Mesenchymal stem cell (in vitro differentiated cells and primary cell): Measurements from ENCODE around the gene PFDN1. TPM values are rescaled to one million over a fixed set of nuclear protein-coding genes. Genes with fewer than 3 reads are reported as not detected.

Source experiments
- DNase-seq: peaks from one replicate; pipeline ENCODE4 v3.0.0-alpha.2; 2013
- H2AFZ ChIP-seq: one replicate; pipeline ENCODE4 v1.6.1; 2013; ENCODE audit warnings: low read depth, mild to moderate bottlenecking, control low read depth, inconsistent platforms, low read length, moderate library complexity
- H2AK5ac ChIP-seq: 2 replicates; pipeline ENCODE4 v1.6.1; 2013; ENCODE audit warnings: low read length, moderate library complexity, mild to moderate bottlenecking, inconsistent platforms; ENCODE audit not compliant: severe bottlenecking
- H2BK120ac ChIP-seq: one replicate; pipeline ENCODE4 v1.6.1; 2013; ENCODE audit warnings: low read depth, mild to moderate bottlenecking, inconsistent platforms, low read length, moderate library complexity
- H2BK12ac ChIP-seq, 2 experiments: one replicate each; pipeline ENCODE4 v1.6.1; 2013; ENCODE audit warnings: inconsistent platforms in 2 of 2, low read length in 2 of 2, mild to moderate bottlenecking in 2 of 2, moderate library complexity in 2 of 2, control low read depth in 1 of 2
- H2BK15ac ChIP-seq: one replicate; pipeline ENCODE4 v1.6.1; 2013; ENCODE audit warnings: mild to moderate bottlenecking, low read depth, inconsistent platforms; ENCODE audit not compliant: poor library complexity, severe bottlenecking
- H2BK5ac ChIP-seq: 2 replicates; pipeline ENCODE4 v1.6.1; 2013; ENCODE audit warnings: low read depth, mild to moderate bottlenecking, low read length, control low read depth, inconsistent platforms; ENCODE audit not compliant: poor library complexity, severe bottlenecking
- H3K14ac ChIP-seq, 2 experiments: one replicate each; pipeline ENCODE4 v1.6.1; 2013; ENCODE audit warnings: inconsistent platforms in 2 of 2, low read length in 2 of 2, control low read depth in 1 of 2, mild to moderate bottlenecking in 1 of 2, moderate library complexity in 1 of 2
- H3K18ac ChIP-seq, 2 experiments: one replicate each; pipeline ENCODE4 v1.6.1; 2013; ENCODE audit warnings: inconsistent platforms in 2 of 2, low read length in 2 of 2, control low read depth in 1 of 2, low read depth in 1 of 2, mild to moderate bottlenecking in 1 of 2
- H3K23ac ChIP-seq, 2 experiments: one replicate each; pipeline ENCODE4 v1.6.1; 2013; ENCODE audit warnings: inconsistent platforms in 2 of 2, low read length in 2 of 2, mild to moderate bottlenecking in 2 of 2, moderate library complexity in 2 of 2, control low read depth in 1 of 2
- H3K27ac ChIP-seq: 2 replicates; pipeline ENCODE4 v1.5.1; 2013; ENCODE audit warnings: mild to moderate bottlenecking, moderate library complexity, low read length, control low read depth, inconsistent platforms; ENCODE audit not compliant: poor library complexity, severe bottlenecking
- H3K27me3 ChIP-seq, 2 experiments: 2 replicates each; pipeline versions ENCODE4 v1.6.1 to v1.7.0; 2013; ENCODE audit warnings: low read length in 2 of 2, mild to moderate bottlenecking in 2 of 2, moderate library complexity in 2 of 2, control low read depth in 1 of 2, inconsistent platforms in 1 of 2; ENCODE audit not compliant: control insufficient read depth in 1 of 2, insufficient read depth in 1 of 2
- H3K36me3 ChIP-seq, 2 experiments: 2 replicates each; pipeline versions ENCODE4 v1.6.1 to v1.7.0; 2013; ENCODE audit warnings: low read length in 2 of 2, control low read depth in 1 of 2, inconsistent platforms in 1 of 2, low read depth in 1 of 2, mild to moderate bottlenecking in 1 of 2; ENCODE audit not compliant: insufficient read depth in 2 of 2, control insufficient read depth in 1 of 2
- H3K4ac ChIP-seq, 2 experiments: one replicate each; pipeline ENCODE4 v1.6.1; 2013; ENCODE audit warnings: inconsistent platforms in 2 of 2, low read length in 2 of 2, mild to moderate bottlenecking in 2 of 2, moderate library complexity in 2 of 2, control low read depth in 1 of 2, low read depth in 1 of 2
- H3K4me1 ChIP-seq: 2 replicates; pipeline ENCODE4 v1.6.1; 2013; ENCODE audit warnings: low read depth, low read length, control low read depth; ENCODE audit not compliant: control insufficient read depth, insufficient read depth
- H3K4me2 ChIP-seq: 2 replicates; pipeline ENCODE4 v1.6.1; 2013; ENCODE audit warnings: low read length, mild to moderate bottlenecking, inconsistent platforms; ENCODE audit not compliant: poor library complexity, severe bottlenecking
- H3K4me3 ChIP-seq, 2 experiments: 2 replicates each; pipeline versions ENCODE4 v1.5.1 to v1.7.0; 2013; ENCODE audit warnings: low read length in 2 of 2, mild to moderate bottlenecking in 2 of 2, control low read depth in 1 of 2, low read depth in 1 of 2; ENCODE audit not compliant: insufficient read depth in 1 of 2
- H3K79me1 ChIP-seq: replicated peaks from 2 replicates; pipeline ENCODE4 v1.6.1; 2013; ENCODE audit warnings: mild to moderate bottlenecking, control low read depth, low read length, inconsistent platforms; ENCODE audit not compliant: poor library complexity, severe bottlenecking
- H3K9ac ChIP-seq: 2 replicates; pipeline ENCODE4 v1.7.0; 2013; ENCODE audit warnings: mild to moderate bottlenecking, low read length, moderate library complexity
- H3K9me3 ChIP-seq: 2 replicates; pipeline ENCODE4 v1.7.0; 2013; ENCODE audit warnings: mild to moderate bottlenecking, low read length; ENCODE audit not compliant: control insufficient read depth
- H4K8ac ChIP-seq: one replicate; pipeline ENCODE4 v1.6.1; 2013; ENCODE audit warnings: inconsistent platforms, mild to moderate bottlenecking, low read length, moderate library complexity
- H4K91ac ChIP-seq: one replicate; pipeline ENCODE4 v1.6.1; 2013; ENCODE audit warnings: mild to moderate bottlenecking, low read length, inconsistent platforms
- WGBS: methylation state at CpG from one replicate; pipeline ENCODE4 v1.1.7; 2013; ENCODE audit warnings: mixed read lengths; 5-methylcytosine and 5-hydroxymethylcytosine counted together
- polyA plus RNA-seq, 2 experiments: library from polyadenylated mRNA; stranded (reverse); fragments of 200-250 nt; gene quantifications; one replicate each; pipeline ENCODE4 v1.2.3, GENCODE V29; 2013

PFDN1 gene, protein sequence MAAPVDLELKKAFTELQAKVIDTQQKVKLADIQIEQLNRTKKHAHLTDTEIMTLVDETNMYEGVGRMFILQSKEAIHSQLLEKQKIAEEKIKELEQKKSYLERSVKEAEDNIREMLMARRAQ
- polyA plus RNA-seq (2013, experiment 1 of 2) = 289 TPM
- polyA plus RNA-seq (2013, experiment 2 of 2) = 256 TPM

DNA sequence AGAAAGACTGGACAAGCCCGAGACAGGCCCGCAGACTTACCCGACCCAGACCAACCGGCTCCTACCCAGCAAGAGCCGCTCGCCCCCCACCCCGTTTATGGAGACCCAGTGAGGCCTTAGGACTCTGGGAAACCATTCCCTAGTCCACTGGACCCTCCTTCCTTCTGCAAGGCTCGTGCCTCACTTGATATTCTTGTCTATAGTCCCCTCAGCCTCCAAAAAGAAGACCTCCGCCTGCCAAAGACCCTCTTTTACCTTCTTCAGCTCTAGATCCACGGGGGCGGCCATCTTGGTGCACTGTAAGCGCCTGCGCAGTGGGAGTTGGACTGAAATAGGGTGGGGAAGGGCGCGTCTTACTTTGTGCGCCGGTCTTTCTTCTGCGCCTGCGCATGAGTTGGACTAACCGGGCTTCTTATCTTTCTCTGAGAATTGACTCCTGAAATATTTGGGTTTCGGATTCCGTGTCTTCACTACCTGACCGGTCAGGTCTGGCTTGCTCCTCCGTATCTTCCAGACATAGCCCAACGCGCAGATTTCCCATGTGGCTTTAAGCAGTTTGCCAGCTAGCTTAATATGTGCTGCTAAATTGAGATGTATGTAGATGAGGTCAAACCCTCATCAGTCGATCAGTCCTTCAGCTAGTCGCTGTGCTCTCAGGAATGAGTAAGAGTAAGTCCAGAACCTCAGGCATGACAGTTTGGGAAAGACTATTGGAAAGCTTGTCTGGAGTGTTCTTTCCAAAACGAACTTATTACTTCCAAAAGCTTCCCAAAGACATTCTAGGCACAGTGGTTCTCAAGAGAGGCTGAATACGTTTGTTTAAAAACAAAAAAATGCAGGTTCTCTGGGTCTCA, at the start of gene PFDN1:
PFDN1 (minus strand) TSS at position 316 of the 854 bp plus-strand sequence; CDS start at position 288, 28 bp downstream.
- H3K4me3 ChIP-seq = peak within 1 kb of the TSS; percentile 76 to 98
- peak within 1 kb of the TSS; percentile 66 for H3K27ac ChIP-seq
- peak within 1 kb of the TSS; percentile 99 for H3K9ac ChIP-seq
- H3K4me1 ChIP-seq = peaks cover 12% of the 10 kb centered on the region
- no peaks in the 10 kb centered on the region for H3K27me3 ChIP-seq
- H2AFZ ChIP-seq = peak within 1 kb of the TSS; percentile 76
- peak within 1 kb of the TSS; percentile 84 for H3K4me2 ChIP-seq
- H3K18ac ChIP-seq = peak within 1 kb of the TSS; percentile 67 to 68
- H3K9me3 ChIP-seq = no peaks in the 10 kb centered on the region
- no peak within 1 kb of the TSS for H2BK12ac ChIP-seq
- peaks cover 6 to 16% of the 10 kb centered on the region in 2 experiments for H3K36me3 ChIP-seq
- H3K4ac ChIP-seq = peak within 1 kb of the TSS; percentile 40 to 94
- peak; percentile 96 for DNase-seq
- H2BK120ac ChIP-seq = peak within 1 kb of the TSS; percentile 83
- peaks cover 2% of the 10 kb centered on the region for H3K79me1 ChIP-seq
- no peak within 1 kb of the TSS for H3K23ac ChIP-seq
- H2BK5ac ChIP-seq = peak within 1 kb of the TSS; percentile 59
- peak within 1 kb of the TSS; percentile 86 for H4K8ac ChIP-seq
- H3K14ac ChIP-seq = peak within 1 kb of the TSS in 1 of 2 experiments; percentile 87
- 2% methylated on average over 28 of the region's 30 CpGs for WGBS
- H2BK15ac ChIP-seq = no peak within 1 kb of the TSS
- H4K91ac ChIP-seq = no peak within 1 kb of the TSS
- peak within 1 kb of the TSS; percentile 23 for H2AK5ac ChIP-seq

DNA sequence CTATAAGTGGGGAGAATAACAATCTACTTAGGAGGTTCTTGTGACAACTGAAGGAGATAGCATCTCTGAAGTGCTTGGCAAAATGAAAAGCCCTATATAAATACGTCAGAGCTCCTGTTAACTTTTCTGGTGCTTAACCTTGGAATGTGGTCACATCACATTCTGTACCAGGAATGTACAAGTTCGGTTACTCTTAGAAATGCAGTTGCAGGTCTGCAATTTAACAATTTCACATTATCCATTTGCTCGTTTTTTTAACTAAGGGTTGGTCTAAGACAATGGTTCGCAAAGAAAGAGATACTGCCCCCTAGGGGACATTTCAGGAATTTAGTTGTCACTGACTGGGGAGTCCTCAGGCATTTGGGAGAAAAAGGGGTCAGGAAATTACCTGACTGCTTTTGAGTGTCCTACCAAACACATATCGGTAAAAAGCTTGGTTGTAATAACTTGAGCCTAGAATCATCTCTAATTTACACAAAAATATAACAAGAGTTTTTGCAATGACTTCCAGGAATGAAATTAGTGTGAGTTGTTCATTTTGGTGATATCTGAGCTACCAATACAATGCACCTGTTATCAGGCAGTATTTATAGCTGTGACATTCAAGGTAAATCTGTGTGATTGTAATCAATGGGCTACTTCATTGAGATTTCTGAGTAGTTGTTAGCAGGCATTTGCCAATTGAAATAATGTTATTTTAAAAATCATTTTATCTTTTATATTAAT, 48.9 kb upstream of the PFDN1 start:
- H2BK15ac ChIP-seq = no peak overlapping the region
- no peak overlapping the region for H2BK5ac ChIP-seq
- peaks cover 0 to 3% of the 10 kb centered on the region in 2 experiments for H3K27me3 ChIP-seq
- H3K4me2 ChIP-seq = no peak overlapping the region
- H3K4me3 ChIP-seq = no peak overlapping the region
- H3K23ac ChIP-seq = no peak overlapping the region
- peak; percentile 81 for DNase-seq
- no peak overlapping the region for H2BK12ac ChIP-seq
- WGBS = 0% methylated on average over 1 of the region's 5 CpGs
- H4K91ac ChIP-seq = no peak overlapping the region
- no peaks in the 10 kb centered on the region for H3K79me1 ChIP-seq
- H3K9me3 ChIP-seq = no peaks in the 10 kb centered on the region
- no peak overlapping the region for H3K27ac ChIP-seq
- peaks cover 2% of the 10 kb centered on the region for H3K4me1 ChIP-seq
- no peaks in the 10 kb centered on the region for H3K36me3 ChIP-seq
- H2BK120ac ChIP-seq = no peak overlapping the region
- H3K4ac ChIP-seq = no peak overlapping the region
- no peak overlapping the region for H3K18ac ChIP-seq
- H3K14ac ChIP-seq = no peak overlapping the region
- no peak overlapping the region for H2AK5ac ChIP-seq
- no peak overlapping the region for H3K9ac ChIP-seq
- H4K8ac ChIP-seq = no peak overlapping the region
- H2AFZ ChIP-seq = no peak overlapping the region

DNA sequence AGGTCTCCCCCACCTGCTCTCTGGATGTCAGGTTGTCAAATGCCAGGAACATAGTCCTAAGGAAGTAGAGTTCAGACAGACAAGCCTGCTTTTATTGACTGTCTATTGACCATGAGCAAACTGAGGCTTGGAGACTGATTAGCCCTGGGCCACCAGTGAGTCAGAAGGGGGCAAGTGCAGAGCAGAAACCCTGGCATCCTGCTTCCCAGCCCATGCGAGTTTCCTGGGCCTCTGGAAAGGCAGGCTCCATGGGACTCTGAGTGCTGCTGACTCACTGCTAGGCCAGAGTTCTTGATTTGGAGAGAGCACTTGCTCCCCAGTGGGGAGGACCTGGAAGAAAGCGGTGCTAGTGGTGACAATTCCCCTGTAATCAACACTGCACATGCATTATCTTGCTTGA, 46.3 kb upstream of the PFDN1 start:
- Histone ChIP-seq H3K4me2 (no peak overlapping the region), H3K27ac (no peak overlapping the region), H3K79me1 (peaks cover 1% of the 10 kb centered on the region), H2BK12ac (no peak overlapping the region), H3K36me3 (no peaks in the 10 kb centered on the region), H3K9ac (no peak overlapping the region), H3K18ac (no peak overlapping the region), H2AK5ac (no peak overlapping the region), H2BK15ac (no peak overlapping the region), H4K91ac (no peak overlapping the region), H4K8ac (no peak overlapping the region), H2BK5ac (no peak overlapping the region), H2AFZ (no peak overlapping the region), H3K27me3 (peaks cover 0 to under 1% of the 10 kb centered on the region in 2 experiments), H3K4ac (no peak overlapping the region), H3K23ac (no peak overlapping the region), H3K9me3 (no peaks in the 10 kb centered on the region), H3K14ac (no peak overlapping the region), H3K4me1 (peaks cover 12% of the 10 kb centered on the region), H2BK120ac (no peak overlapping the region), H3K4me3 (no peak overlapping the region)
- DNase-seq = peak; percentile 39
- WGBS = 83% methylated on average over 2 of the region's 2 CpGs

DNA sequence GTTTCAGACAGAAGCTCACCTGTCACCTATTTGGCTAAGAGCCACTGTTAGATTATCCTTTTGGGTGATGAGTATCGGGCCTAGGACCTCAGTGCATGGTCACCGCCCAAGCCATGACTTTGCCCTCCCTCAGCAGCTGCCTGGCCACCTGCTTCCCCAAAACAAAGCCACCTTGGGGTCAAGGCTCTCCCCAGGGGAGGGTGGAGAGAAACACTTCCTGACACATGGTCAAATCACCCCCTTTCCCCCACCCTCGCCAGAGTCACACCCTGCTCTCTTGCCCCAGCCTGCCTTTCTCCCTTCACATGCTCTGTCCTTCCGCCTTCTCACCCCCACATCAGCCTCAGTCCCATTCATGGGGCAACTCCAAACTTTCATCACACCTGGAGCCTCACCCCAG, 45.2 kb upstream of the PFDN1 start:
- Histone ChIP-seq H4K91ac (no peak overlapping the region), H2BK15ac (no peak overlapping the region), H3K4ac (no peak overlapping the region), H2AK5ac (no peak overlapping the region), H3K18ac (no peak overlapping the region), H3K4me3 (no peak overlapping the region), H3K27me3 (no peaks in the 10 kb centered on the region), H3K9me3 (no peaks in the 10 kb centered on the region), H3K4me2 (no peak overlapping the region), H3K79me1 (peaks cover 1% of the 10 kb centered on the region), H3K23ac (no peak overlapping the region), H3K14ac (peak overlapping the region in 1 of 2 experiments; percentile 29), H2BK12ac (peak overlapping the region in 1 of 2 experiments; percentile 64), H2BK5ac (no peak overlapping the region), H2BK120ac (no peak overlapping the region), H3K27ac (no peak overlapping the region), H3K36me3 (no peaks in the 10 kb centered on the region), H3K4me1 (peaks cover 12% of the 10 kb centered on the region), H2AFZ (no peak overlapping the region), H3K9ac (no peak overlapping the region), H4K8ac (no peak overlapping the region)
- no peak for DNase-seq
- 98% methylated on average over 4 of the region's 4 CpGs for WGBS
